SW480 (cell line): Measurements from ENCODE around the gene MFGE8.

ENCODE experiments used
- DNase-seq: peaks from one replicate; pipeline ENCODE4 v3.0.0-alpha.2; 2016; ENCODE audit warnings: low spot score

Gene MFGE8

DNA sequence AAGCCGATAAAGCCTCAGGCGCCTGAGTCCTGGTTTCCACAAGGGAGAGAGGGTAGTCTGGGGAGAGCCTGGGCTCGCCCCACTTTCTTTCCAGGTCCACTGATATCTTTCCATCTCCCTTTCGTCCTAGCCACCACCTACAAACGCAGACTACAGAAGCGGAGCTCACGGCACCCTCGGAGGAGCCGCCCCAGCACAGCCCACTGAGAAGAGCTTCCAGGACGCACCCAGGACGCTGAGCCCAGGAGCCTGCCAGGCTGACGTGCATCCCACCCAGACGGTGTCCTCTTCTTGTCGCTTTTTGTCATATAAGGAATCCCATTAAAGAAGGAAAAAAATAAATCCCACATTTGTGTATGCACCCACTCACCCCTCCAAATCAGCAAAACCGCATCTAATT, 38.9 kb downstream of the MFGE8 start:
- DNase-seq = no peak

DNA sequence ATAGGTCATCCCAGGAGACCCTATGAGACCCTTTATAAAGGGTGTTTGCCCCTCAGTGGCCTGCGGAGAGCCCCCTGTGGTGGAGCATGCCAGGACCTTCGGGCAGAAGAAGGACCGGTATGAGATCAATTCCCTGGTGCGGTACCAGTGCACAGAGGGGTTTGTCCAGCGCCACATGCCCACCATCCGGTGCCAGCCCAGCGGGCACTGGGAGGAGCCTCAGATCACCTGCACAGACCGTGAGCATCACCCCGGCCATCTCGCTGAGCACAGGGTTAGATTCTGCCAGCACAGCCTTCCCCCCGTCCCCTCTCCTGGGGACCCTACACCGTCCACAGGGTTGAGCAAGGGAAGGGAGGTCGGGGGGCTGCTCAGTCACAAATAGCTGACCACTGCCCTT, 39.4 kb downstream of the MFGE8 start:
- DNase-seq = no peak

DNA sequence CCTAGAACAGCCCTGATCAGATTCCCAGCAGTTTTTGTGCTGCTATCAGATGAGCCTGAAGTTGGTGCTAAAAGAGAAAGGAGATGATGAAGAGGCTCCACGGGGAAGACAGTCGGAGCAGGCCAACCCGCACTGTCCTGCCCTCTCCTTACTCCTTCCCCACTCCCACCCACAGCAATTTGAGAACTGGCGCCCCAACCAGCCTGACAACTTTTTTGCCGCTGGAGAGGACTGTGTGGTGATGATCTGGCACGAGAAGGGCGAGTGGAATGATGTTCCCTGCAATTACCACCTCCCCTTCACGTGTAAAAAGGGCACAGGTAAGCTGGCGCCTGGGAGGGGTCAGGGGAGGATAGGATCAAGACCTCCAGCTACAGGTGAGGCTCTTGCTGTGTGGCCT, 40.5 kb downstream of the MFGE8 start:
- no peak for DNase-seq

DNA sequence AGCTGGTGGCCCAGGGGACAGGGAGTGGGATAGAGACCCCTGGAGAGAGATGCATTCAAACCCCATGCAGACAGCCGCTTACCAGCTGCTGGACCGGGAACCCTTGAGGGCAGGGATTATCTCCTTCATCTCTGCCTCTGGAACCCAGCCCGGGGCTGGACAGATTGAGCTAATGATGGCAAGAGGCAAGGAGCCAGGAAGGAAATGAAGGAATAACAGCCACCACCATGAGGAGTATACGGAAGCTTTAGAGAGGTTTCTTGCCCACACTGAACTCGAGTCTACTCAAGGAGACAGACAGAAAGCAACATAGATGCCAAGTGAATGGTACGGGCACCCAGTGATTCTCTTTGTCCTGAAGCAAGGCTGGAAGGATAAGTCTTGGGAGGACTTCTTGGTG, 41.1 kb downstream of the MFGE8 start:
- DNase-seq = no peak

DNA sequence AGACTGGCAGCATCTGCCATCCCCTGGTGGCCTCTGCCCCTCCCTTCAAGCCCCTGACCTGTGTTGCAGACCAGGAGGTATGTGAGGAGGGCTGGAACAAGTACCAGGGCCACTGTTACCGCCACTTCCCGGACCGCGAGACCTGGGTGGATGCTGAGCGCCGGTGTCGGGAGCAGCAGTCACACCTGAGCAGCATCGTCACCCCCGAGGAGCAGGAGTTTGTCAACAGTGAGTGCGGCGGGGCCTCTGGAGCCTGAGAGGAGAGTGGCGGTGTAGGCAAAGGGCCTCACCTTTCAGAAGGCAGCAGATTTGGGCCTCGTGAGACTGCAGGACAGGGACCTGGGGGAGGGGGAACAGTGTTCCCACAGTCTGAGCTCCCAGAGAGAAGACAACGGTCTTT, 41.9 kb downstream of the MFGE8 start:
- DNase-seq = no peak

DNA sequence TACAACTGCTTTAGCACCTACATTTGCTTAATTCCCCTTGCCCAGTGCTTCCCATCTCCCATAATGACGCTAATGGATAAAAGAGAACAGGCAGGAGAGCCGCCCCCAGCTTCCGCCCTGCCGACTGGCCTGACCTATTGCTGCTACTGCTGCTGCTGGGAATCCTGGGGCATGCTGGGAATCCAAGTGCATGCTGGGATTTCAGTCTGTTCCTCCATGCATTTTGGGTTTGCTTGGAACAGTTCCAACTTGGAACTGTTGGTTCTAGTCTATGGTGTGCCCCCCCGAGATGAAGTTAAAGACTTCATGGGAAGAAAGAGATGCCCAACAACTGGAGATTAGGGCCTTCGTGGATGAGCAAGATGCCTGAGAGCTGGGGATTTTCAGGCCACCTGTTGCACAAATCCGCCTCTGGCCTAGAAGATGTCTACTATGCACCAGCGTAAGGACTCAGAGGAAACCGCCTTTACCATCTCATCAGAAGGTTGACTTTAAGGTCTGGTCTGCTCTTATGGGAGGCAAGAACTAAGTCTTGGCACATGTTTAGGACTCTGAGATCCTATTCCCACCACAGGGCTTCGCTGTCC, 46.8 kb downstream of the MFGE8 start:
- DNase-seq = no peak

DNA sequence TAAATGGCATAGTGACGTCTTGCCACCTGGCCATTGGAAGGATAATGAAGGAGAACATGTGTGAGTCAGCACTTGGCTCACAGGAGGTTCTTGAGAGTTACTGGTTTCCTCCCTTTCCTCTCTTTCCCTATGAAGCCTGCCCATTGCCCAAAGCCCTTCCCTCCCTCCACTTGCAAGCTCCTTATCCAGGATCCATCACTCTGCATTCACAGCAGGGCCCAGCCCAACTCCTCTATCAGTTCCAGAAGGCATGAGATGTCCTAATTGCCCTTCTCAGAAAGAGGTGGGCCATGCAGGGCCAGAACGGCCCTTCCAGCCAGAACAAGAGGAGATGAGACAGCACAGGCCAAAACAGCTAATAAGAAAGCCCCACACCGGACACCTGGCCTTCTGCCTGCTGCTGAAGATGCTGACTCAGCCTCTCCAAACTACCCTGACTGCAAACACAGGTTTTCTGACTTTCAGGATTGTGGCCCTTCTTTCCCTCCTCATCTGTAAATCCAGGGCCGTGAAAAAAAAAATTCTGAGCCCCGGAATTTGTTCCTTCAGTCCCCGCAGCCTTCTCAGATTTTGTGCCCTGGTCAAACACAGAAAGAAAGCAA, 47.6 kb downstream of the MFGE8 start:
- no peak for DNase-seq

DNA sequence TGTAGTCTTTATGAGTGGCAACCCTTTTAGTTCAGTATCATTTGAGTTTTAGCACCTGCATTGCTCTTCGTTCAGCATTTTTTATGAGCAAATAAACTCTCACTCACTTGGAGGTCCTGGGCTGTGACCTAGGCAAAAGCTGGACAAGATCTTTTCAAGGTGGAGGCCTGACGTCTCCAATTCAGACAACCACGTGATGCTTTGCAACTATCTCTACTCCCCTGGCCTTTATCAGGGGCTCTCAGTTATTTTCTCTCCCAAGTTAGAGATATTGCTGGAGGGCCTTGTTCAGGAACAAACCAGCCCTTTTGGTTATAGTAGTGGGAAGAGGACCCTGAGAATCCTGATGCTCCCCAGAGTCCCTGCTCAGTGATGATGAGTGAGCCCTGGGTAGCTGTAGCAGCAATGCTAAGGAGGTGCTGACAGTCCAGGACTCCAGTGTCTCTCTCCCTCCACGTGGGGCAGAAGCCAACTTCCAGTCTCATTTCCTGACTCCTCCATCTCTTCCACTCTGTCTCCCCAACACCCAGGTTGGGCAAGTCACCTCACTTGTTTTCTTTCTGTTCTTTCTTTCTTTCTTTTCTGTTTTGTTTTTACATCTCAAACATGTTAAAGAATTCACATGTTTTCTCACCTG, 48.2 kb downstream of the MFGE8 start:
- DNase-seq = no peak

DNA sequence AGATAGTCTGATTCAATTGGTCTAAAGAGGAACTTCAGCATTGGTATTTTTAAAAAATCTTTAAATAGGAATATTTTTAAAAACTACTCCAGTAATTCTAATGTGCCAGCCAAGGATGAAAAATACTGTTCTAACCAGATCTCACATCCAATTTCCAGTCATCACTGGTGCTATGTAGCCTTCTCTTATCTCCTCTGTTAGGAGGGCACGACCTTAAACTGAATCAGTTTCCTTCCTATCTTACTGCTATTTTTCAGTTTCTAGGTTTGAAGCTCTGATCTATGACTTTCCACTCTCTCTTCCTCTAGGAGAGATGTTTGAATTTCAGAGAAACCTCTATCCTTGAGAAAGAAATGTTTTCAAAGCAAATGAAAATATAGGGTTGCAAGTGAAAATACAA, 49.8 kb downstream of the MFGE8 start:
- DNase-seq = no peak

DNA sequence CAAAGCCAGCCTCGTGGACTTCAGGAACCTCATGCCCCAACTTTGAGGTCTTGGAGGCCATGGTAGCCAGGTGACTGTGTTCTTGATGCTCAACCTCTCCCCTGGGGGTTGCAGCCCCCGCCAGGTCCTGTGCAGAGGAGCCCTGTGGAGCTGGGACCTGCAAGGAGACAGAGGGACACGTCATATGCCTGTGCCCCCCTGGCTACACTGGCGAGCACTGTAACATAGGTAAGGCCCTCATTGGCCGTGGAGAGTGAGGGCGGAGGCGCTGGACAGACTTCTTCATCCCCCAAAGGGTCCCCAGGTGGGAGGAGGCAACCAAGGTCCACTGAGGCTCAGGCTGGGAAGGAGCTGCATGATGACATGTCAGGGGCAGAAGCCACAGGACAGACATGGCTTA, 53.0 kb downstream of the MFGE8 start:
- DNase-seq = no peak

DNA sequence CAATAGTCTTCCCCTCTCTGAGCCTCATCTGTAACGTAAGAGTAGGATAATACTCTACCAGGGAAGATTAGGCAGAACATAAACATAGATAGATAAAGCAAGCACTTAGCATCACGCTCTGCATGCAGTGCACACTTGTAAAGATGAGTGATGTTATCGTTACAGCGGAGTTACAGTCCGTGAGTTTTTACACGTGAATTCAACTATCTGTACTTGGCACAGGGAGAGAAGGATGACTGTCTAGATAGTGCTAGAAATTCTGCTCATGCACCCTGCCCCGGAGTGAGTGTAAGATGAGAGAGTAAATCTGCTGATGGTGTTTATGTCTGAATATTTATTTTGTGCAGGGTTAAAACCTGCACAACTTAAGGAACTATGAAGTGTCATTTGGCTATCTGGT, 53.6 kb downstream of the MFGE8 start:
- DNase-seq = no peak

DNA sequence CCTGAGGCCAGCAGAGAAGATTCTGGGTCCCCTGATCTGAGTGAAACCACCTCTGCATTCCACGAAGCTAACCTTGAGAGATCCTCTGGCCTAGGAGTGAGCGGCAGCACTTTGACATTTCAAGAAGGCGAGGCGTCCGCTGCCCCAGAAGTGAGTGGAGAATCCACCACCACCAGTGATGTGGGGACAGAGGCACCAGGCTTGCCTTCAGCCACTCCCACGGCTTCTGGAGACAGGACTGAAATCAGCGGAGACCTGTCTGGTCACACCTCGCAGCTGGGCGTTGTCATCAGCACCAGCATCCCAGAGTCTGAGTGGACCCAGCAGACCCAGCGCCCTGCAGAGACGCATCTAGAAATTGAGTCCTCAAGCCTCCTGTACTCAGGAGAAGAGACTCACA, 54.2 kb downstream of the MFGE8 start:
- DNase-seq = no peak

DNA sequence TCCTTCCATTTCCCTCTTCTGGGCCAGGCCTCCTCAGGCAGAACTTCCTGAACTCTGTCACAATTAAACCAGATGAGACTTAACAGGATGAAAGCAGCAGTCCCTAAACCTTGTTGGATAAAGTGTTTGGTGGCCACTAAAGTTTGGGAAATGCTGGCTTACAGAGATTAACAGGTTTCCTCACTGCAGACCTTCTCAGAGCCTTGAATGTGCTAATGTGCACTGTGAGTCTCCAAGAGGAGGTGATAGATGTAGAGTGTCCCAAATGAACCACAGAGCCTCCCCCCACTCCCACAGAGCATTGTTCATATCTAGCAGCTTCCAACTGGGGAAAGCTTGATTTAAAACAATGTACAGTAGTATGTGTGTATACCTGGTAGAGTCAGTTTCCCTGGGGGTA, 60.7 kb downstream of the MFGE8 start:
- DNase-seq = no peak

DNA sequence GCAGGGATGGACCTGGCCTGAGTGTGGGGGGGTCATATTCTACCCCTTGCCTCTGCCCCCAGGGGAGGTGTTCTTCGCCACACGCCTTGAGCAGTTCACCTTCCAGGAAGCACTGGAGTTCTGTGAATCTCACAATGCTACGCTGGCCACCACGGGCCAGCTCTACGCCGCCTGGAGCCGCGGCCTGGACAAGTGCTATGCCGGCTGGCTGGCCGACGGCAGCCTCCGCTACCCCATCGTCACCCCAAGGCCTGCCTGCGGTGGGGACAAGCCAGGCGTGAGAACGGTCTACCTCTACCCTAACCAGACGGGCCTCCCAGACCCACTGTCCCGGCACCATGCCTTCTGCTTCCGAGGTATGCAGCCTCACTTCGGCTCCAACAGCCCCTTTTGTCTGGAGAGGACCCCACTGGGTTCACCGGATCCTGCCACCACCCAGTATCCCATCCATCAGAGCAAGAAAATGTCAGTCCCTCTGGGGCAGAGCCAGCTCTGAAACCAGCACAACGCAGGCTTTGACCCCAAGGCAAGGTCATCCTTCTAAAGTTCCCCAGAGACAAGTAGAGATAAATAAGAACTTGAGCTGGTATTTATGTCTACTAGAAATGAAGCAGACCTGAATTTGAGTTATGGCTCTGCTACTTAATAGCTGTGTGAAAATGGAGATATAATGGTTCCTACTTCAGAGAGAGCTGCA, 63.7 kb downstream of the MFGE8 start:
- DNase-seq = no peak
